HepG2 (cell line): ENCODE results near the gene NUBPL. TPM values are rescaled to one million over a fixed set of nuclear protein-coding genes. Genes with fewer than 3 reads are reported as not detected.

Source experiments
- ATAC-seq: fragments of 200-7000 bp; cut with Tn5 transposase; 3 replicates; pipeline ENCODE4 v1.9.1; 2020; ENCODE audit warnings: mild to moderate bottlenecking, moderate library complexity
- BruUV-seq: library from RNA; stranded (reverse); fragments of 400-500 nt; replicated peaks from 2 replicates; lab custom pipeline; 2021; lab: Mats Ljungman, UMichigan
- CTCF ChIA-PET: fragments of 300-600 bp; formaldehyde crosslinking; extraction: SDS; loops from one replicate; lab custom pipeline; 2021; ENCODE audit warnings: low total read pairs, inconsistent platforms, low intra/inter-chr PET ratio; lab: Yijun Ruan, JAX
- POLR2A ChIA-PET: fragments of 350-600 bp; sonication (Branson Sonifier 250); formaldehyde crosslinking; loops from one replicate; lab custom pipeline; 2020; ENCODE audit warnings: antibody characterized with exemption, inconsistent platforms; lab: Yijun Ruan, JAX
- DNase-seq: peaks from one replicate; pipeline ENCODE4 v3.0.0-alpha.2; 2015; ENCODE audit warnings: low spot score
- FAIRE-seq: peaks from 3 replicates; lab custom pipeline; 2011; peaks lifted over from hg19 to GRCh38; lab: Jason Lieb, UNC
- H2AFZ ChIP-seq: one replicate; pipeline ENCODE4 v1.6.1; 2011; ENCODE audit warnings: low read length, inconsistent platforms
- H3K27ac ChIP-seq: fragments of 300-600 bp; 3 replicates; pipeline ENCODE4 v1.8.0; 2011; ENCODE audit warnings: mixed run types, mild to moderate bottlenecking, mixed read lengths, low read length, inconsistent platforms; ENCODE audit not compliant: insufficient read depth; ENCODE audit errors: extremely low read length
- H3K27me3 ChIP-seq, 2 experiments: fragments of 200-600 bp in 1 of 2; 2 replicates in 1 of 2; 3 replicates in 1 of 2; pipeline versions ENCODE4 v1.6.0 to v1.8.0; 2011; ENCODE audit warnings: low read length in 2 of 2, mild to moderate bottlenecking in 2 of 2, moderate library complexity in 2 of 2, inconsistent platforms in 1 of 2; ENCODE audit not compliant: insufficient read depth in 2 of 2, control insufficient read depth in 1 of 2
- H3K36me3 ChIP-seq, 2 experiments: fragments of 200-600 bp in 1 of 2; replicated peaks in 1 of 2; 2 replicates in 1 of 2; 3 replicates in 1 of 2; pipeline versions ENCODE4 v1.5.1 to v1.8.0; 2011; ENCODE audit warnings: low read length in 2 of 2, inconsistent platforms in 1 of 2; ENCODE audit not compliant: insufficient read depth in 2 of 2, control insufficient read depth in 1 of 2
- H3K4me1 ChIP-seq: 2 replicates; pipeline ENCODE4 v1.5.1; 2012; ENCODE audit warnings: low read length, inconsistent platforms; ENCODE audit not compliant: insufficient read depth
- H3K4me2 ChIP-seq: 2 replicates; pipeline ENCODE4 v1.6.0; 2011; ENCODE audit warnings: low read depth, low read length, inconsistent platforms
- H3K4me3 ChIP-seq, 3 experiments: fragments of 200-600 bp in 1 of 3; sonication (generic), shearing (Covaris generic) in 1 of 3; replicated peaks in 1 of 3; 2 replicates each; pipeline ENCODE4 v1.5.1; 2011 to 2016; ENCODE audit warnings: low read length in 3 of 3, inconsistent platforms in 2 of 3, low read depth in 2 of 3, mild to moderate bottlenecking in 2 of 3, control low read depth in 1 of 3, mixed read lengths in 1 of 3; ENCODE audit not compliant: insufficient read depth in 1 of 3
- H3K79me2 ChIP-seq: one replicate; pipeline ENCODE4 v1.6.1; 2011; ENCODE audit warnings: low read length, inconsistent platforms; ENCODE audit not compliant: insufficient read depth
- H3K9ac ChIP-seq: 2 replicates; pipeline ENCODE4 v1.6.0; 2011; ENCODE audit warnings: mild to moderate bottlenecking, low read depth, low read length, inconsistent platforms; ENCODE audit not compliant: insufficient read depth
- H3K9me3 ChIP-seq: 2 replicates; pipeline ENCODE4 v1.5.1; 2012; ENCODE audit warnings: mild to moderate bottlenecking, low read length
- H4K20me1 ChIP-seq: 2 replicates; pipeline ENCODE4 v1.6.0; 2011; ENCODE audit warnings: inconsistent platforms, mild to moderate bottlenecking, low read length, moderate library complexity; ENCODE audit not compliant: insufficient read depth
- AGO2 ChIP-seq: fragments of 200-400 bp; formaldehyde crosslinking; optimal IDR thresholded peaks from 2 replicates; pipeline ENCODE3; 2017; ENCODE audit warnings: mild to moderate bottlenecking, low read depth, low read length, moderate library complexity
- CAMTA2 ChIP-seq: sonication (generic); formaldehyde crosslinking; IDR thresholded peaks from 2 replicates; pipeline ENCODE4 v1.4.0; 2020; ENCODE audit warnings: mild to moderate bottlenecking, missing genetic modification reagents, borderline replicate concordance
- HNRNPK ChIP-seq: fragments of 200-400 bp; formaldehyde crosslinking; IDR thresholded peaks from 2 replicates; pipeline ENCODE4 v1.6.1; 2018; ENCODE audit warnings: low read length, low read depth, moderate library complexity, mild to moderate bottlenecking; ENCODE audit not compliant: poor library complexity, severe bottlenecking
- ISX ChIP-seq: sonication (generic); formaldehyde crosslinking; conservative IDR thresholded peaks from 2 replicates; pipeline ENCODE4 v1.5.0; 2020; ENCODE audit warnings: missing genetic modification reagents
- KIAA2018 ChIP-seq: sonication (generic); formaldehyde crosslinking; IDR thresholded peaks from 2 replicates; pipeline ENCODE4 v1.5.0; 2020; ENCODE audit warnings: mild to moderate bottlenecking, missing genetic modification reagents, borderline replicate concordance
- MAZ ChIP-seq, 2 experiments: sonication (generic) in 1 of 2; formaldehyde crosslinking in 1 of 2; IDR thresholded peaks; 2 replicates each; pipeline versions ENCODE4 v1.5.0 to v1.6.1; 2012 to 2020; ENCODE audit warnings: low read depth in 2 of 2, mild to moderate bottlenecking in 2 of 2, borderline replicate concordance in 1 of 2, improper control_type of control experiment in 1 of 2, low read length in 1 of 2, missing genetic modification reagents in 1 of 2, moderate library complexity in 1 of 2
- NFIC ChIP-seq: IDR thresholded peaks from 2 replicates; pipeline ENCODE4 v1.6.1; 2012; ENCODE audit warnings: mild to moderate bottlenecking, low read length, inconsistent platforms
- NONO ChIP-seq, 2 experiments: fragments of 450-650 bp in 1 of 2; sonication (generic) in 1 of 2; formaldehyde crosslinking in 1 of 2; IDR thresholded peaks in 1 of 2; conservative IDR thresholded peaks in 1 of 2; 2 replicates each; pipeline versions ENCODE4 v1.6.1 to v1.8.0; 2017 to 2022; ENCODE audit warnings: mild to moderate bottlenecking in 1 of 2, missing genetic modification reagents in 1 of 2, moderate library complexity in 1 of 2
- NR3C1 ChIP-seq: sonication (generic); formaldehyde crosslinking; IDR thresholded peaks from 2 replicates; pipeline ENCODE4 v1.4.0; 2020; ENCODE audit warnings: missing genetic modification reagents
- ZMYM4 ChIP-seq: sonication (generic); formaldehyde crosslinking; IDR thresholded peaks from 2 replicates; pipeline ENCODE4 v1.8.1; 2023; ENCODE audit warnings: mild to moderate bottlenecking, missing genetic modification reagents
- ZNF75D ChIP-seq: sonication (generic); formaldehyde crosslinking; IDR thresholded peaks from 2 replicates; pipeline ENCODE4 v1.8.1; 2023; ENCODE audit warnings: missing genetic modification reagents, mild to moderate bottlenecking, borderline replicate concordance
- ZNF773 ChIP-seq: sonication (generic); formaldehyde crosslinking; IDR thresholded peaks from 2 replicates; pipeline ENCODE4 v1.4.0; 2020; ENCODE audit warnings: missing genetic modification reagents, borderline replicate concordance
- ZNF775 ChIP-seq: sonication (generic); formaldehyde crosslinking; IDR thresholded peaks from 2 replicates; pipeline ENCODE4 v1.4.0; 2020; ENCODE audit warnings: missing genetic modification reagents, mild to moderate bottlenecking, moderate library complexity, borderline replicate concordance
- WGBS: methylation state at CpG from one replicate; pipeline ENCODE4 v1.1.6; 2017; ENCODE audit warnings: low lambda C conversion rate; 5-methylcytosine and 5-hydroxymethylcytosine counted together
- in situ Hi-C: cut with HindIII; loops from 2 replicates; pipeline ENCODE4 v1.10.0; 2017; ENCODE audit warnings: low pct_unique_long_range_greater_than_20kb; ENCODE audit not compliant: extremely low pct_ligation_motif_present
- intact Hi-C: fragments of 100-400 bp; cut with micrococcal nuclease; formaldehyde crosslinking; loops from one replicate; pipeline ENCODE4 v1.10.0; 2022; ENCODE audit not compliant: unreplicated experiment
- polyA plus RNA-seq, 8 experiments: library from polyadenylated mRNA; depleted of rRNA in 3 of 8; stranded (reverse) in 7 of 8; unstranded in 1 of 8; fragments of >200 nt; fragmentation: Illumina TruSeq in 4 of 8; extraction: Trizol in 4 of 8; gene quantifications; 2 replicates each; pipeline versions ENCODE4 v1.2.1 to v1.2.3, GENCODE V29; 2011 to 2016; ENCODE audit warnings: low read depth in 4 of 8, missing spikeins in 1 of 8, mixed read lengths in 1 of 8; ENCODE audit not compliant: insufficient read depth in 1 of 8
- total RNA-seq, 5 experiments: library from RNA; depleted of rRNA; stranded (reverse); fragments of >200 nt; fragmentation: Illumina TruSeq; extraction: Trizol; gene quantifications; 2 replicates each; pipeline ENCODE4 v1.2.3, GENCODE V29; 2016; ENCODE audit warnings: low read depth in 1 of 5
- TF ChIP-seq, protein P1 (sequence below): fragments of 450-650 bp; IDR thresholded peaks from 2 replicates; pipeline ENCODE4 v1.6.1; 2016

The NUBPL gene
- total and polyA plus RNA-seq, 2 of the 13 experiments (the other 11 are each of a cell fraction or from before 2014, with no cell fraction given) = 21.3 to 44.1 TPM

DNA sequence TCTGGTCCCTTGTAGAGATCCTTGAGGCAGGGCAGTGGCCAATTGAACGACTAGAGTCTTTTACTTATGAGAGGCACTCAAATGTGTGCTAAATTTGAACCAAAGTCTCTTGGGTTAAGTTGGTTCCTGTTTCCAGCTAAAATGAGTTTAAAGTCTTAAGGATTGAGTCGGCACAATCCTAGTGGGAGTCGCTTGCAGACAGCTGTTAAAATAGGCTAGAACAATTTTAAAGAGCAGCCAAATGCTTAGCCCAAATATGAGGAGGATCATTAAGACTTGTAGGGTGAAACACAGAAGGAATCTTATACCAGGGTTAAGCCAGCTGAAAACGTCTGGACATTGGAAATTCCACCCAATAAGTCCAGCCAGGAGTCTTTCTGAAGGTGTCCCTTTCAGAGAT lies 216.1 kb downstream of the NUBPL start:
- Histone ChIP-seq H3K27me3 (no peaks in the 10 kb centered on the region), H3K9me3 (peaks cover 31% of the 10 kb centered on the region), H3K36me3 (no peaks in the 10 kb centered on the region), H2AFZ (no peak overlapping the region), H3K4me3 (no peak overlapping the region)
- CTCF ChIA-PET = no interaction called here
- no peak for DNase-seq
- TF ChIP-seq NR3C1 (CRISPR knock-in tag) = no peak
- no peak for TF ChIP-seq KIAA2018
- TF ChIP-seq AGO2 = no peak
- no peak for TF ChIP-seq CAMTA2 (CRISPR knock-in tag)
- TF ChIP-seq ZMYM4 = no peak
- no peak for TF ChIP-seq ZNF773
- no peak for TF ChIP-seq NFIC
- TF ChIP-seq HNRNPK = no peak
- TF ChIP-seq MAZ (IDR thresholded peaks at IDR 0.05; ENCODE audit: borderline replicate concordance, low read depth, low read length) = no peak
- no peak for TF ChIP-seq MAZ (CRISPR knock-in tag; IDR thresholded peaks at IDR 0.05; ENCODE audit: low read depth)
- TF ChIP-seq ZNF75D (CRISPR knock-in tag) = no peak
- TF ChIP-seq, protein P1, sequence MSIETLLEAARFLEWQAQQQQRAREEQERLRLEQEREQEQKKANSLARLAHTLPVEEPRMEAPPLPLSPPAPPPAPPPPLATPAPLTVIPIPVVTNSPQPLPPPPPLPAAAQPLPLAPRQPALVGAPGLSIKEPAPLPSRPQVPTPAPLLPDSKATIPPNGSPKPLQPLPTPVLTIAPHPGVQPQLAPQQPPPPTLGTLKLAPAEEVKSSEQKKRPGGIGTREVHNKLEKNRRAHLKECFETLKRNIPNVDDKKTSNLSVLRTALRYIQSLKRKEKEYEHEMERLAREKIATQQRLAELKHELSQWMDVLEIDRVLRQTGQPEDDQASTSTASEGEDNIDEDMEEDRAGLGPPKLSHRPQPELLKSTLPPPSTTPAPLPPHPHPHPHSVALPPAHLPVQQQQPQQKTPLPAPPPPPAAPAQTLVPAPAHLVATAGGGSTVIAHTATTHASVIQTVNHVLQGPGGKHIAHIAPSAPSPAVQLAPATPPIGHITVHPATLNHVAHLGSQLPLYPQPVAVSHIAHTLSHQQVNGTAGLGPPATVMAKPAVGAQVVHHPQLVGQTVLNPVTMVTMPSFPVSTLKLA = no peak
- no peak for TF ChIP-seq ZNF775 (CRISPR knock-in tag)
- no peak for TF ChIP-seq ISX
- no peak for TF ChIP-seq NONO (IDR thresholded peaks at IDR 0.05)
- TF ChIP-seq NONO (CRISPR knock-in tag; conservative IDR thresholded peaks at IDR 0.05) = no peak
- TF ChIP-seq, all 625 proteins: peak for 0
- Histone ChIP-seq H3K79me2 (no peaks in the 10 kb centered on the region), H3K9ac (no peak overlapping the region), H3K4me2 (no peak overlapping the region), H3K27ac (no peak overlapping the region), H4K20me1 (no peaks in the 10 kb centered on the region), H3K4me1 (no peaks in the 10 kb centered on the region)
- POLR2A ChIA-PET = interaction anchor here (1.3 kb wide), 1 partner anchor 15 kb away, joined by 3 read pairs; no protein-coding TSS in a partner anchor
- intact Hi-C loops = no loop called here
- ATAC-seq = no peak
- no peak for FAIRE-seq
- no TSS peak for BruUV-seq
- in situ Hi-C loops = no loop called here
- WGBS = 68% methylated on average over 4 of the region's 4 CpGs
